ENCODE data around the gene NDUFA8.

Gene NDUFA8

DNA sequence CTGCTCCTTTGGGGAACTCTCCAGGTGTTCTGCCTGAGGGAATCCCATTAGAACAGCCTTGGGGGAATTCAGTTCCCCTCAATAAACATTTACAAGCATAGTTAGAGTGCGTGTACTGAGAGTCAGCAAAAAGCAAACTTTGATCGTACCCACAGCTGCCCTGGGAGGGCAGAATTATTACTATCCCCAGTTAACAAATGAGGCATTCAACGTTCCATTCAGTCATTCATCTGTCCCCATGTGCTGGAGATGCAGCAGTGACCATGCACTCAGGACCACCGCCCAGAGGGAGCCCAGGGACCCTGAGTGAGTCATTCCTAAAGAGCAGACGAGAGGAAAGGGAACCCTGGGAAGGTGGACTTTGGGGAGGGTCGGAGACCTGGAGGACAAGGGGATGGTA, 47.3 kb downstream of the NDUFA8 start:
- Mint-ChIP-seq H3K4me3 (no peak overlapping the region), H3K36me3 (ENCODE audit: low read depth) (no peaks in the 10 kb centered on the region), H3K9me3 (no peaks in the 10 kb centered on the region), H3K4me1 (no peaks in the 10 kb centered on the region), H3K27ac (no peak overlapping the region), H3K27me3 (ENCODE audit: low read depth, poor library complexity) (peaks cover 36% of the 10 kb centered on the region)
- TF ChIP-seq, protein P1, sequence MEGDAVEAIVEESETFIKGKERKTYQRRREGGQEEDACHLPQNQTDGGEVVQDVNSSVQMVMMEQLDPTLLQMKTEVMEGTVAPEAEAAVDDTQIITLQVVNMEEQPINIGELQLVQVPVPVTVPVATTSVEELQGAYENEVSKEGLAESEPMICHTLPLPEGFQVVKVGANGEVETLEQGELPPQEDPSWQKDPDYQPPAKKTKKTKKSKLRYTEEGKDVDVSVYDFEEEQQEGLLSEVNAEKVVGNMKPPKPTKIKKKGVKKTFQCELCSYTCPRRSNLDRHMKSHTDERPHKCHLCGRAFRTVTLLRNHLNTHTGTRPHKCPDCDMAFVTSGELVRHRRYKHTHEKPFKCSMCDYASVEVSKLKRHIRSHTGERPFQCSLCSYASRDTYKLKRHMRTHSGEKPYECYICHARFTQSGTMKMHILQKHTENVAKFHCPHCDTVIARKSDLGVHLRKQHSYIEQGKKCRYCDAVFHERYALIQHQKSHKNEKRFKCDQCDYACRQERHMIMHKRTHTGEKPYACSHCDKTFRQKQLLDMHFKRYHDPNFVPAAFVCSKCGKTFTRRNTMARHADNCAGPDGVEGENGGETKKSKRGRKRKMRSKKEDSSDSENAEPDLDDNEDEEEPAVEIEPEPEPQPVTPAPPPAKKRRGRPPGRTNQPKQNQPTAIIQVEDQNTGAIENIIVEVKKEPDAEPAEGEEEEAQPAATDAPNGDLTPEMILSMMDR (IDR thresholded peaks at IDR 0.05) = no peak
- DNase-seq = no peak

DNA sequence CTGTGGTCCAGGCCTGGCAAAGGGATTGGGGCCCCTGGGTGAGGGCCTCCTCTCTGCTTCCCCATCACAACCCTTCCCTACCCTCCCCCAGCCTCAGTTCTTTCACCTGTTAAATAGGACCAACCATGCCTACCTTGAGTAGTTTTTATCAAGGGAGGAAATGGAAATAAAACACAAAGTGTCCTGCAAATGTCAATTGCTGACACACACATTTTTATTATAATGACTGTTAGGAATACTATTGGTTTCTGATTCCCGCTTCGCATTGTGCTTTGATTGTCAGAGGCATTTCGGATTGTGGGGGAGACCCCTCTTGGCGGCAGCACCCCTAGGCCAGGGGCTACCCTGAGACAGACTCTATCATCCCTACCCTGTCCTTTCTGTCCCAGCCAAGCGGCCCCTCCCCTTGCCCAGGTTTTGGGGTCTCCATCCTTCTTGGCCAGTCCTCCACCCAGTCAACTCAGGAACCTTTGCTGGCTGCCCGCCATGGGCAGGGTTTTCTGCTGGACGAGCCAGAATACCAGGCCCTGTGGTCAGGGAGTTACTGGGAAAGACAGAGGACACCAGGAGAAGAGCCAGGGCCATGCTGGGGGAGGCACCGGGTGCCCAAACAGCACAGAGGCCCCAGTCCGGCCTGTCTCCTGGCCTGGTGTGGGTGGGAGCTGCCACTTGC, 48.0 kb downstream of the NDUFA8 start:
- TF ChIP-seq, protein P1 (IDR thresholded peaks at IDR 0.05) = no peak
- H3K4me3 Mint-ChIP-seq = no peak overlapping the region
- no peak for DNase-seq
- no peaks in the 10 kb centered on the region for H3K36me3 Mint-ChIP-seq (ENCODE audit: low read depth)
- no peaks in the 10 kb centered on the region for H3K4me1 Mint-ChIP-seq
- peaks cover 36% of the 10 kb centered on the region for H3K27me3 Mint-ChIP-seq (ENCODE audit: low read depth, poor library complexity)
- H3K27ac Mint-ChIP-seq = no peak overlapping the region
- H3K9me3 Mint-ChIP-seq = no peaks in the 10 kb centered on the region

DNA sequence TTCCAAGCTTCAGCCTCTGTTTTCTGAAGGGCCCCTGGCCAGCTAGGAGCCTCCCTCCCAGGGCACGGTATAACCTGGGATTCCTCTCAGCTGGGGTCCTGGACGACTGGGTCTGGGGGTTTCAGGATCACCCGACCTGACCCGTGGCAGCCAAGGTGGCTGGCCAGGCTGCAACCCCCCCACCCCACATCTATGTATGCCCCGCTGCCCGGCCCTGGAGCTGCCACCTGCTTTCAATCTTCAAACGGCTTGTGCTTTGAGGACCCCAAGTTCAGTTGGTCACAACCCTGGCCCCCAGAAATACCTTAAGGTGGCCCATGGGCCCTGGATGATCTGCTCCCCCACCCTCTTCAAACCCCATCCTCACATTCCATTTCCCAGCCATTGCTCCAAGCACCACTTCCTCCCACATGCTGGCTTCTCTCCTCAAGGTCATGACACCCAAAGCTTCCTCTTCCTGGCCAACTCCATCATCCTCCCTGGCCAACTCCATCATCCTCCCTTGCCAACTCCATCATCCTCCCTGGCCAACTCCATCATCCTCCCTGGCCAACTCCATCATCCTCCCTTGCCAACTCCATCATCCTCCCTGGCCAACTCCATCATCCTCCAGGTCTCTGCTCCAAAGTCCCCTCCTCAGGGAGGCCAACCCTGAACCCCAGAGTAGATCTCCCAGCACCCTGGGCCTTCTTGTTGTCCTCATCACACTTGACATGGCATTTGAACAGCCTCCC, 49.3 kb downstream of the NDUFA8 start:
- H3K4me1 Mint-ChIP-seq = no peaks in the 10 kb centered on the region
- no peaks in the 10 kb centered on the region for H3K9me3 Mint-ChIP-seq
- no peak overlapping the region for H3K4me3 Mint-ChIP-seq
- TF ChIP-seq, protein P1 (IDR thresholded peaks at IDR 0.05) = no peak
- H3K27ac Mint-ChIP-seq = no peak overlapping the region
- no peak for DNase-seq
- no peaks in the 10 kb centered on the region for H3K36me3 Mint-ChIP-seq (ENCODE audit: low read depth)
- peaks cover 29% of the 10 kb centered on the region for H3K27me3 Mint-ChIP-seq (ENCODE audit: low read depth, poor library complexity)

DNA sequence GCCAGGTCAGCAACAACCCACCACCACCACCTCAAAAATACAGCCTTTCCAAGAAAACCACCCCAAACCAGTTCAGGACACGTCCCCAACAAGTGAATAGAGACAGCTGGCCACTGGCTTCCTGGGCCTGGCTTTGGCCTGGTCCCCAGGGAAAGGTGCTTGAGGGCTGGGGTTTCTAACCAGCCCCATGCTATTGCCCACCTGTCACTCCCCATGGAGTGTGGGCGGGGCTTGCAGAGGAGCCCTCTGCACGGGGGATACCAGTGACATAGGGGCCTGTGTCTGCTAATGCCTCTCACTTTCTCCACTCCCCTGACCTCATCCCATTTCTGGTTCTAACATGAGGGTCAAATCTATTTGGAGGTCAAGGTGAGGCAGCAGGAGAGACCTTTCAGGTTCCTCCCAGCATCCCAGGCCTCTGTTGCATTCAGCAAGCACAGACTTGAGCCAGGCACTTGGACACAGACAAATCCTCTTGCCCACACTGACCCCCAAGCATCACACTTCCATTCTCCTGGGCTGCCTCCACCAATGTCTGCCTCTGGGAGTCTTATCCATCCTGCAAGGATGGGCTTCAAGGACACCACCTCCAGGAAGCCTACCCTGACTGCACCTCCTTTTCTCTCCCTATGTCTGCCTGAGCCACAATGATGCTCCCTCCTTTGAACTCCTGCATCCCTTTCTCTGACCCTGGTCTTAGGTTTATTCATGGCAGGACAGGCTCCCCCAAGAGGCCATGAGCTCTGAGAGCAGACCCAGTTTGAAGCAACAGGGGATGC, 50.4 kb downstream of the NDUFA8 start:
- TF ChIP-seq, protein P1 (IDR thresholded peaks at IDR 0.05) = no peak
- Mint-ChIP-seq H3K27ac (no peak overlapping the region), H3K4me3 (no peak overlapping the region), H3K4me1 (no peaks in the 10 kb centered on the region), H3K36me3 (ENCODE audit: low read depth) (no peaks in the 10 kb centered on the region), H3K27me3 (ENCODE audit: low read depth, poor library complexity) (peaks cover 25% of the 10 kb centered on the region), H3K9me3 (peaks cover 3% of the 10 kb centered on the region)
- no peak for DNase-seq

DNA sequence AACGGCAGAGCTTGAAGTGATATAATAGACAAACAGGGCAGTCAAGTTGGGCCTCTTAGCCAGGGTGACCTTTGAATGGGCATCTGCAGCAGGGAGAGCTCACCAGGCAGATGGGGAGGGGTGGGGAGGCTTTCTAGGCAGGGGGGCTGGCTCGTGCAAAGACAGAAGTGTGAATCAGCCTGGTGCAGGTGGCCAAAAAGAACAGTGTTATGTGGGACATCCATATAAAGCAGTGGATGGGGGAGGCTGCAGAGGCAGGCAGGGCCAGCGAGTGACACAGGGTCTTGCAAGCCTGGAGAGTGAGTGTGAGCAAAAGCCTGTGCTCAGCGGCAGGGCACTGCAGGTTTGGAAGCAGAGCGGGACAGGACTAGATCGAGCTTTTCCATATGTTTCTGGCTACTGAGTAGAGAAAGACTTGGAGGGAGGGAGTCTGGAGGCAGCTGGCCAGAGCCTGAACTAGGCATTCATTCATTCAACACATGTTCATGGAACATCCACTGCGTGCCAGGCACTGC, 52.2 kb downstream of the NDUFA8 start:
- H3K4me3 Mint-ChIP-seq = no peak overlapping the region
- DNase-seq = no peak
- TF ChIP-seq, protein P1 (IDR thresholded peaks at IDR 0.05) = no peak
- H3K27me3 Mint-ChIP-seq (ENCODE audit: low read depth, poor library complexity) = peaks cover 11% of the 10 kb centered on the region
- no peaks in the 10 kb centered on the region for H3K4me1 Mint-ChIP-seq
- H3K36me3 Mint-ChIP-seq (ENCODE audit: low read depth) = no peaks in the 10 kb centered on the region
- peaks cover 12% of the 10 kb centered on the region for H3K9me3 Mint-ChIP-seq
- H3K27ac Mint-ChIP-seq = no peak overlapping the region

Data from nephron progenitor cell (in vitro differentiated cells).